A549 treated with AZD2906 at 1 μM for 4 hours (cell line): ENCODE measurements around the gene NPHS1. TPM values are rescaled to one million over a fixed set of nuclear protein-coding genes. Genes with fewer than 3 reads are reported as not detected.

Experiments
- total RNA-seq: library from RNA; stranded (reverse); fragments of 200-300 nt; extraction: Qiagen RNA extraction; gene quantifications from 5 replicates; pipeline ENCODE4 v1.2.3, GENCODE V29; 2022

NPHS1 gene
- total RNA-seq: 0.34 to 0.71 TPM (median 0.49 TPM) in 5 replicates

GRCh38 chr19:35852029-35852780 is at the start of gene NPHS1:
NPHS1 (minus strand) TSS chr19:35852504; CDS start chr19:35851837, 667 bp downstream.

DNA sequence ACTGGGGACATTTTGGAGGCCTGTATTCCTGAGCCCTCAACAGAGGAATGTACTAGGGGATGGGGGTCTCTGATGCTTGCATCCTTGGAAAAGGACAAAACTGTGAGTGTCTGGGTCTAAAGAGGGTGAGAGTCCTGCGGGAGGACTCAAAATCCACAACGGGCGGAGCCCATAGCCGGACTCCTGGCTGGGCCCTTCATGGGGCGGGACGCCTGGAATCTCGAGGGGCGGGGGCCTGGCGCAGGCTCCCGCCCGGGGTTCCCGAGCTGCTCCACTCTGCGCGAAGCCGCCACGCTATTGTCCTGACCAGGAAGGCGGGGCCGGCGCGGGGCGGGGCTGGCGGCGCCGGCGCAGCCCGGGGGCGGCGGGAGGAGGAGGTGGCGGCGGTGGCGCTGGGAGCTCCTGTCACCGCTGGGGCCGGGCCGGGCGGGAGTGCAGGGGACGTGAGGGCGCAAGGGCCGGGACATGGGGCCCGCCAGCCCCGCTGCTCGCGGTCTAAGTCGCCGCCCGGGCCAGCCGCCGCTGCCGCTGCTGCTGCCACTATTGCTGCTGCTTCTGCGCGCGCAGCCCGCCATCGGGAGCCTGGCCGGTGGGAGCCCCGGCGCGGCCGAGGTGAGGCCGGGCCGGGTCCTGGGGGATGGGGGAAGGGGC is 16.0 kb upstream of the NPHS1 start, which contains the start of gene APLP1:
Gene APLP1 (plus strand): TSS at position 403 of the 651 bp plus-strand sequence. CDS start 63 bp downstream, at position 466.

DNA sequence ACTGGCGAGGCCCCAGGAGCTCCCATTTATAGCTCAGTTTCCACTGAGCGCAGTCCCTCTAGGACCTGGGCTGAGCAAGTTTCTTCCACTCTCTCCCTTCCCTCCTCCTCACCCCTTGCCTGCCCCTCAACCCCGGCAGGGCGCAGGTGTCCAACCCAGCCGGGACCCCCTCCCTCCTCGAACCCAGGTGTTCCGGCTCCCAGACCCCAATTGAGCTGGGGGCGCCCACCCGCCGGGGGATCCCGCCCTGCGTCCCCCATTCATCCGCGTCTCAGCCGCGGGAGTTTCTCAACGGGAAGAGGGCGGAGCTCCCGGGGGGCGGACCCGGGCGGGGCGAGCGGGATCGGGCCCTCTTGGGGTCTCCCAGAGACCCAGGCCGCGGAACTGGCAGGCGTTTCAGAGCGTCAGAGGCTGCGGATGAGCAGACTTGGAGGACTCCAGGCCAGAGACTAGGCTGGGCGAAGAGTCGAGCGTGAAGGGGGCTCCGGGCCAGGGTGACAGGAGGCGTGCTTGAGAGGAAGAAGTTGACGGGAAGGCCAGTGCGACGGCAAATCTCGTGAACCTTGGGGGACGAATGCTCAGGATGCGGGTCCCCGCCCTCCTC is 4.3 kb upstream of the NPHS1 start, which contains the start of gene KIRREL2:
Gene KIRREL2 (plus strand): TSS at position 366 of the 604 bp plus-strand sequence. CDS start 209 bp downstream, at position 575.

GRCh38 chr19:35812220-35813042 is 39.9 kb downstream of the NPHS1 start, which contains the start of gene PRODH2:
PRODH2 (minus strand) TSS chr19:35812845; CDS start chr19:35812805, 40 bp downstream.

Other genes with a start within 250 kb of the NPHS1 start
- 11.1 to 17.3 TPM (median 14.6 TPM) in 5 replicates for gene HAUS5, start 239.8 kb downstream of the NPHS1 start, total RNA-seq
- 150 to 223 TPM (median 210 TPM) in 5 replicates for gene RBM42, start 223.5 kb downstream of the NPHS1 start, total RNA-seq
- 1.7 to 3.4 TPM (median 2.7 TPM) in 5 replicates for gene ETV2, start 210.8 kb downstream of the NPHS1 start, total RNA-seq
- gene COX6B1, start 204.2 kb downstream of the NPHS1 start, total RNA-seq: 1,342 to 1,451 TPM (median 1,370 TPM) in 5 replicates
- gene UPK1A, start 186.0 kb downstream of the NPHS1 start, total RNA-seq: 0.55 to 1.1 TPM (median 1.1 TPM) in 5 replicates
- gene ZBTB32, start 147.9 kb downstream of the NPHS1 start, total RNA-seq: 0.05 TPM in 1 of 5 replicates, not detected in the others
- gene KMT2B, start 134.5 kb downstream of the NPHS1 start, total RNA-seq: 49.7 to 60.0 TPM (median 57.9 TPM) in 5 replicates
- gene IGFLR1, start 110.1 kb downstream of the NPHS1 start, total RNA-seq: 10.9 to 12.5 TPM (median 11.8 TPM) in 5 replicates
- gene U2AF1L4, start 107.1 kb downstream of the NPHS1 start, total RNA-seq: 22.6 to 29.2 TPM (median 25.6 TPM) in 5 replicates
- 266 to 332 TPM (median 283 TPM) in 5 replicates for gene PSENEN, start 106.9 kb downstream of the NPHS1 start, total RNA-seq
- gene LIN37, start 103.9 kb downstream of the NPHS1 start, total RNA-seq: 23.0 to 28.0 TPM (median 24.5 TPM) in 5 replicates
- 0.08 to 0.34 TPM (median 0.24 TPM) in 5 replicates for gene HSPB6, start 95.5 kb downstream of the NPHS1 start, total RNA-seq
- 21.4 to 27.1 TPM (median 26.4 TPM) in 5 replicates for gene PROSER3, start 94.3 kb downstream of the NPHS1 start, total RNA-seq
- 5.4 to 7.6 TPM (median 5.9 TPM) in 5 replicates for gene ARHGAP33, start 76.9 kb downstream of the NPHS1 start, total RNA-seq
- gene PRODH2, start 39.7 kb downstream of the NPHS1 start, total RNA-seq: 0.14 to 0.56 TPM (median 0.23 TPM) in 5 replicates
- 0.39 to 0.59 TPM (median 0.44 TPM) in 5 replicates for gene KIRREL2, start 4.4 kb upstream of the NPHS1 start, total RNA-seq
- gene APLP1, start 16.1 kb upstream of the NPHS1 start, total RNA-seq: 70.1 to 97.9 TPM (median 93.9 TPM) in 5 replicates
- 4.9 to 7.5 TPM (median 5.7 TPM) in 5 replicates for gene NFKBID, start 48.0 kb upstream of the NPHS1 start, total RNA-seq
- 0.29 to 0.75 TPM (median 0.53 TPM) in 4 of 5 replicates, not detected in the other for gene HCST, start 50.0 kb upstream of the NPHS1 start, total RNA-seq
- not detected in 5 replicates for gene TYROBP, start 55.8 kb upstream of the NPHS1 start, total RNA-seq
- gene LRFN3, start 83.9 kb upstream of the NPHS1 start, total RNA-seq: 20.1 to 27.8 TPM (median 23.2 TPM) in 5 replicates
- 32.3 to 50.8 TPM (median 46.9 TPM) in 5 replicates for gene SDHAF1, start 142.7 kb upstream of the NPHS1 start, total RNA-seq
- 0.04 to 0.50 TPM (median 0.25 TPM) in 5 replicates for gene SYNE4, start 156.3 kb upstream of the NPHS1 start, total RNA-seq
- 23.0 to 25.8 TPM (median 24.4 TPM) in 5 replicates for gene ALKBH6, start 161.7 kb upstream of the NPHS1 start, total RNA-seq
- gene CLIP3, start 180.4 kb upstream of the NPHS1 start, total RNA-seq: 0.46 to 1.3 TPM (median 0.78 TPM) in 5 replicates
- gene THAP8, start 201.8 kb upstream of the NPHS1 start, total RNA-seq: 5.3 to 8.4 TPM (median 7.5 TPM) in 5 replicates
- 21.3 to 28.1 TPM (median 25.4 TPM) in 5 replicates for gene WDR62, start 202.4 kb upstream of the NPHS1 start, total RNA-seq